ENCODE measurements around the gene RPS6KA1. TPM values are rescaled to one million over a fixed set of nuclear protein-coding genes. Genes with fewer than 3 reads are reported as not detected.

RPS6KA1 gene
- total and polyA plus RNA-seq, 2 of the 4 experiments (the other 2 are of a cell fraction) = 3.6 to 6.3 TPM

DNA sequence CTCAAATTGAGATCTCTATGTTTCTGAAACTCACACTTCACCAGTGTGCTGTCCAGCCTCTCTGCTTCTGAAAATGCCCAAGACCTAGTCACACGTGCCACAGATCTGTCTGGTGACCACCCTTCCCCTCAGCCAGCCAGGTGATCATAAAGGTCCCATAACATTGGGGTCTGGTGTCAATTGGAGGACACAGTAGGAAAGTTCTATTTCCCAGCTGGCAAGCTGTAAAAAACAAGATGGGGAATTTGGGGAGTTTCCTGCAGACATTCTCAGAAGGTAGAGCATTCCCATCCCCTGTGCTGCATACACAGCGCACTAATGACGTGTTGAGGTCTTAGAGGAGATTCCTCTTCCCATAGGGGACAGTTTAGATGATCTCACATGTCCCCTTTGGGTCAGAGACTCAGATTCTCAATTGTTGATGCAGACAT lies 50.1 kb downstream of the RPS6KA1 start:
- Histone ChIP-seq H3K4me2 (ENCODE audit: low read depth, low read length) (no peak overlapping the region), H2BK15ac (ENCODE audit: low read depth, low read length) (no peak overlapping the region), H3K79me1 (ENCODE audit: low read depth in 1 of 2, low read length in 2 of 2) (no peaks in the 10 kb centered on the region), H4K20me1 (ENCODE audit: insufficient read depth, low read length) (no peaks in the 10 kb centered on the region), H3K56ac (ENCODE audit: extremely low read depth, insufficient read depth, low read length) (no peak overlapping the region), H3K36me3 (ENCODE audit: control insufficient read depth, insufficient read depth, low read length) (no peaks in the 10 kb centered on the region), H2BK20ac (ENCODE audit: low read depth, low read length) (no peak overlapping the region), H3K27me3 (ENCODE audit: control insufficient read depth, insufficient read depth, low read length) (peaks cover 7% of the 10 kb centered on the region; the same call in 1 of the 2 replicates), H2BK120ac (ENCODE audit: low read depth, low read length) (no peak overlapping the region), H3K27ac (ENCODE audit: insufficient read depth, low read length) (no peak overlapping the region), H3K9me3 (ENCODE audit: control insufficient read depth, insufficient read depth, low read length) (no peaks in the 10 kb centered on the region), H4K91ac (ENCODE audit: insufficient read depth, low read depth, low read length) (no peak overlapping the region), H2AK9ac (replicated peaks; ENCODE audit: low read depth, low read length, poor library complexity) (no peak overlapping the region), H3K4ac (ENCODE audit: low read depth, low read length) (no peak overlapping the region), H4K8ac (ENCODE audit: low read depth in 2 of 2, low read length in 2 of 2) (no peak overlapping the region), H4K5ac (ENCODE audit: low read depth, low read length) (no peak overlapping the region), H3K18ac (ENCODE audit: low read depth, low read length) (no peak overlapping the region), H3K4me3 (ENCODE audit: insufficient read depth, low read depth, low read length) (no peak overlapping the region), H3K9ac (ENCODE audit: low read depth, low read length) (no peak overlapping the region), H3K23ac (ENCODE audit: low read depth, low read length) (no peak overlapping the region), H3K14ac (replicated peaks; ENCODE audit: low read depth, low read length) (no peak overlapping the region), H3K9me1 (ENCODE audit: insufficient read depth, low read length) (peaks cover 12% of the 10 kb centered on the region; the same call in 1 of the 2 replicates), H2AFZ (replicated peaks; ENCODE audit: low read length, poor library complexity) (no peak overlapping the region), H2BK5ac (ENCODE audit: low read depth, low read length, poor library complexity, severe bottlenecking) (no peak overlapping the region), H3K4me1 (ENCODE audit: control insufficient read depth, insufficient read depth, low read length) (peaks cover 4% of the 10 kb centered on the region), H2AK5ac (ENCODE audit: low read depth, low read length) (no peak overlapping the region)
- POLR2A ChIA-PET (ENCODE audit: unreplicated experiment) = interaction anchor here (0.6 kb wide), 1 partner anchor 1846 kb away, joined by 5 read pairs; no protein-coding TSS in a partner anchor
- intact Hi-C loops (cut with micrococcal nuclease) (no loop called here), in situ Hi-C loops (cut with MboI; ENCODE audit: low sequenced_read_pairs) (no loop called here), dilution Hi-C loops (cut with HindIII; ENCODE audit: low sequenced_read_pairs, unreplicated experiment) (loop anchor here (25.0 kb wide), 1 partner anchor 208 kb away; the partner anchor contains the start of gene PIGV)
- CTCF ChIA-PET = interaction anchor here (1.5 kb wide), 1 partner anchor 15 kb away, joined by 4 read pairs; no protein-coding TSS in a partner anchor
- no CpG with 5 or more reads among the region's 3 CpGs for WGBS, 2 experiments (ENCODE audit: extremely low coverage in 2 of 2, insufficient read length in 1 of 2)
- no TSS peak for BruUV-seq (replicated peaks)
- DNase-seq (no peak), ATAC-seq (ENCODE audit: low read depth) (no peak)
- no peak for TF ChIP-seq SMC3 (IDR thresholded peaks at IDR 0.05; ENCODE audit: low read depth, low read length)
- no peak for TF ChIP-seq CEBPB (IDR thresholded peaks at IDR 0.05; ENCODE audit: low read depth, low read length)
- no peak for TF ChIP-seq MAFK (IDR thresholded peaks at IDR 0.05; ENCODE audit: low read depth, low read length)
- TF ChIP-seq, protein P1, sequence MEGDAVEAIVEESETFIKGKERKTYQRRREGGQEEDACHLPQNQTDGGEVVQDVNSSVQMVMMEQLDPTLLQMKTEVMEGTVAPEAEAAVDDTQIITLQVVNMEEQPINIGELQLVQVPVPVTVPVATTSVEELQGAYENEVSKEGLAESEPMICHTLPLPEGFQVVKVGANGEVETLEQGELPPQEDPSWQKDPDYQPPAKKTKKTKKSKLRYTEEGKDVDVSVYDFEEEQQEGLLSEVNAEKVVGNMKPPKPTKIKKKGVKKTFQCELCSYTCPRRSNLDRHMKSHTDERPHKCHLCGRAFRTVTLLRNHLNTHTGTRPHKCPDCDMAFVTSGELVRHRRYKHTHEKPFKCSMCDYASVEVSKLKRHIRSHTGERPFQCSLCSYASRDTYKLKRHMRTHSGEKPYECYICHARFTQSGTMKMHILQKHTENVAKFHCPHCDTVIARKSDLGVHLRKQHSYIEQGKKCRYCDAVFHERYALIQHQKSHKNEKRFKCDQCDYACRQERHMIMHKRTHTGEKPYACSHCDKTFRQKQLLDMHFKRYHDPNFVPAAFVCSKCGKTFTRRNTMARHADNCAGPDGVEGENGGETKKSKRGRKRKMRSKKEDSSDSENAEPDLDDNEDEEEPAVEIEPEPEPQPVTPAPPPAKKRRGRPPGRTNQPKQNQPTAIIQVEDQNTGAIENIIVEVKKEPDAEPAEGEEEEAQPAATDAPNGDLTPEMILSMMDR (conservative IDR thresholded peaks at IDR 0.05; ENCODE audit: low read depth, low read length) = no peak
- TF ChIP-seq MAZ (IDR thresholded peaks at IDR 0.05; ENCODE audit: borderline replicate concordance, low read depth, low read length) = no peak
- no peak for TF ChIP-seq RCOR1 (IDR thresholded peaks at IDR 0.05; ENCODE audit: insufficient replicate concordance, low read length)
- no peak for TF ChIP-seq CHD1 (IDR thresholded peaks at IDR 0.05; ENCODE audit: low read depth, low read length)
- TF ChIP-seq NFE2L2 (IDR thresholded peaks at IDR 0.05; ENCODE audit: low read depth, low read length) = no peak
